GM21723 (cell line): ENCODE measurements around the gene SEBOX.

Experiments used
- ATAC-seq: cut with Tn5 transposase; IDR thresholded peaks from one replicate; pipeline ENCODE4 v1.9.1; 2021; ENCODE audit warnings: mild to moderate bottlenecking, moderate library complexity; ENCODE audit not compliant: unreplicated experiment

Gene SEBOX

GRCh38 chr17:28364665-28365363 is at the start of gene SEBOX:
Gene SEBOX (minus strand): TSS chr17:28365199. CDS start chr17:28365151, 48 bp downstream.
- ATAC-seq: no peak

- no peak for ATAC-seq
Observed at GRCh38 chr17:28413804-28414203, 48.8 kb upstream of the SEBOX start.

GRCh38 chr17:28412099-28412498 is 47.1 kb upstream of the SEBOX start:
- ATAC-seq: no peak

GRCh38 chr17:28407974-28408306 is 42.9 kb upstream of the SEBOX start:
- ATAC-seq: no peak

- ATAC-seq: no peak
Observed at GRCh38 chr17:28407130-28407973, 42.4 kb upstream of the SEBOX start.

- ATAC-seq: no peak
Observed at GRCh38 chr17:28406473-28406814, 41.4 kb upstream of the SEBOX start.

- ATAC-seq: peak; percentile 66
Observed at GRCh38 chr17:28405632-28406472, 40.9 kb upstream of the SEBOX start, which contains the start of gene SLC46A1. Gene SLC46A1 (minus strand): TSS chr17:28406212. CDS start chr17:28406114, 98 bp downstream.

- no peak for ATAC-seq
Observed at GRCh38 chr17:28404812-28405570, 40.0 kb upstream of the SEBOX start.

GRCh38 chr17:28404461-28404811 is 39.4 kb upstream of the SEBOX start:
- ATAC-seq: no peak

- ATAC-seq: no peak
Observed at GRCh38 chr17:28404007-28404406, 39.0 kb upstream of the SEBOX start.

GRCh38 chr17:28402844-28403243 is 37.8 kb upstream of the SEBOX start:
- no peak for ATAC-seq

- no peak for ATAC-seq
Observed at GRCh38 chr17:28402224-28402630, 37.2 kb upstream of the SEBOX start.

- ATAC-seq: no peak
Observed at GRCh38 chr17:28399808-28400207, 34.8 kb upstream of the SEBOX start.

GRCh38 chr17:28398280-28398981 is 33.4 kb upstream of the SEBOX start:
- no peak for ATAC-seq

- no peak for ATAC-seq
Observed at GRCh38 chr17:28397687-28398279, 32.8 kb upstream of the SEBOX start.

- ATAC-seq: no peak
Observed at GRCh38 chr17:28397275-28397674, 32.3 kb upstream of the SEBOX start.

- ATAC-seq: no peak
Observed at GRCh38 chr17:28396635-28397239, 31.7 kb upstream of the SEBOX start.

GRCh38 chr17:28395968-28396367 is 31.0 kb upstream of the SEBOX start:
- ATAC-seq: no peak

GRCh38 chr17:28395426-28395825 is 30.4 kb upstream of the SEBOX start:
- ATAC-seq: no peak
